Measurements from ENCODE around the gene FDPS. TPM values are rescaled to one million over a fixed set of nuclear protein-coding genes. Genes with fewer than 3 reads are reported as not detected.

Gene FDPS
- total RNA-seq, 1 experiment from 2014 or later = 269 TPM

DNA sequence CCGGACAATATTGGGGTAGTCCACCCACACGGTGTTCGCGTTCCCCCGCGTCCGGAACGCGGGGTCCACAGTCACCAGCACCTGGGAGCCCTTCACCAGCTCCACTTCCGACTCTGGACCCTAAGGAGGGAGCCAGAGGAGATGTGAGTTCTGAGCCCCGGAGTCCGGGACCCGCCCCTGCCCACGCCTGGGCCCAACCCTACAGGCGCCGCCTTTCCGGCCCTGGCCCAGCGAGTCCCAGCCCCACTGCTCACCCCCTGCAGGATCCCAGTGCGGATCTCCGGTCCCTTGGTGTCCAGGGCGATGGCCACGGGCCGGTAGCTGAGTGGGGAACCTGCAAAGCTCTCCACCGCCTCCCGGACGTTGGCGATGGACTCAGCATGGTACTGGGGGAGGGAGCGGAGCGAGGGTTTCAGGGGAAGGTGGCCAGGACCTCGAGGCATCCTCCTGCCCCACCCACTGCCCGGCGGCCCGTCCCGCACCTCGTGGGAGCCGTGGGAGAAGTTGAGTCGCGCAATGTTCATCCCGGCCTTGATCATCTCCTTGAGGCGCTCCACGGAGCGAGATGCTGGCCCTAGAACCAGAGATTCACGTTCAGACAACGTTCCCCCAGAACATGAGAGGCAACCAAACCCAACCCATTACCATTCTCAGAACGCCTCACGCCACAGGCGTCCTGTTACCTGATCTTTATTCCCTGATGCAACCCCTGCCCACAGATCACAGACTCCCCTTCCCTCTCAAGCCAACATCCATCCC, 13.3 kb upstream of the FDPS start:
- Histone ChIP-seq H3K79me2 (ENCODE audit: insufficient read depth, low read length) (no peaks in the 10 kb centered on the region), H3K9me2 (ENCODE audit: insufficient read depth) (no peaks in the 10 kb centered on the region), H2AFZ (ENCODE audit: low read depth, low read length, poor library complexity, severe bottlenecking) (no peak overlapping the region), H3K4me2 (ENCODE audit: low read length) (no peak overlapping the region), H3K4me1 (ENCODE audit: control insufficient read depth in 1 of 2, insufficient read depth in 2 of 2, low read length in 2 of 2) (no peaks in the 10 kb centered on the region; a peak in 1 of 4 replicates), H3K9ac (ENCODE audit: low read length) (no peak overlapping the region), H3K36me3 (ENCODE audit: control insufficient read depth in 1 of 2, insufficient read depth in 2 of 2, low read length in 2 of 2) (no peaks in the 10 kb centered on the region), H3K27me3 (ENCODE audit: insufficient read depth, low read length) (no peaks in the 10 kb centered on the region), H4K20me1 (ENCODE audit: insufficient read depth) (no peaks in the 10 kb centered on the region), H3K4me3 (replicated peaks in 1 of 2; ENCODE audit: low read depth in 1 of 2, low read length in 2 of 2) (no peak overlapping the region), H3K9me3 (ENCODE audit: control insufficient read depth in 1 of 2, insufficient read depth in 1 of 2, low read depth in 1 of 2, low read length in 2 of 2) (no peaks in the 10 kb centered on the region), H3K27ac (ENCODE audit: low read depth, low read length) (no peak overlapping the region)
- DNase-seq (ENCODE audit: low read depth, low spot score) (no peak), ATAC-seq (no peak)
- TF ChIP-seq TCF7L2 (IDR thresholded peaks at IDR 0.05; ENCODE audit: borderline replicate concordance, extremely low read depth, insufficient read depth, insufficient read length) (no peak), ATF3 (IDR thresholded peaks at IDR 0.05) (no peak), SP1 (IDR thresholded peaks at IDR 0.05; ENCODE audit: low read depth) (no peak), POLR2A (IDR thresholded peaks at IDR 0.05; ENCODE audit: borderline replicate concordance, extremely low read depth, insufficient read depth, insufficient read length) (no peak), CTCF (IDR thresholded peaks at IDR 0.05 in 2 of 3, conservative IDR thresholded peaks at IDR 0.05 in 1 of 3; ENCODE audit: borderline replicate concordance in 1 of 3, insufficient read depth in 1 of 3, low read depth in 2 of 3, low read length in 2 of 3) (no peak), EZH2 (IDR thresholded peaks at IDR 0.05) (no peak)
- intact Hi-C loops (cut with micrococcal nuclease) = no loop called here
- no TSS peak for BruUV-seq (replicated peaks)
- RAD21 ChIA-PET (ENCODE audit: low non-redundant PET in 1 of 2, low total read pairs in 2 of 2, uncharacterized antibody in 2 of 2, unreplicated experiment in 2 of 2) = no interaction called here
- POLR2A ChIA-PET = no interaction called here
- CTCF ChIA-PET = no interaction called here

GRCh38 chr1:155295942-155296267, 12.8 kb upstream of the FDPS start:
- RAD21 ChIA-PET (ENCODE audit: low non-redundant PET in 1 of 2, low total read pairs in 2 of 2, uncharacterized antibody in 2 of 2, unreplicated experiment in 2 of 2) = no interaction called here
- Histone ChIP-seq H3K27ac (ENCODE audit: low read depth, low read length) (no peak overlapping the region), H3K27me3 (ENCODE audit: insufficient read depth, low read length) (no peaks in the 10 kb centered on the region), H3K9me3 (ENCODE audit: control insufficient read depth in 1 of 2, insufficient read depth in 1 of 2, low read depth in 1 of 2, low read length in 2 of 2) (no peaks in the 10 kb centered on the region), H3K79me2 (ENCODE audit: insufficient read depth, low read length) (no peaks in the 10 kb centered on the region), H3K4me1 (ENCODE audit: control insufficient read depth in 1 of 2, insufficient read depth in 2 of 2, low read length in 2 of 2) (no peaks in the 10 kb centered on the region; a peak in 1 of 4 replicates), H3K36me3 (ENCODE audit: control insufficient read depth in 1 of 2, insufficient read depth in 2 of 2, low read length in 2 of 2) (no peaks in the 10 kb centered on the region), H3K9ac (ENCODE audit: low read length) (no peak overlapping the region), H3K9me2 (ENCODE audit: insufficient read depth) (no peaks in the 10 kb centered on the region), H3K4me2 (ENCODE audit: low read length) (no peak overlapping the region), H2AFZ (ENCODE audit: low read depth, low read length, poor library complexity, severe bottlenecking) (no peak overlapping the region), H4K20me1 (ENCODE audit: insufficient read depth) (no peaks in the 10 kb centered on the region), H3K4me3 (replicated peaks in 1 of 2; ENCODE audit: low read depth in 1 of 2, low read length in 2 of 2) (no peak overlapping the region)
- TF ChIP-seq FOSL1 (IDR thresholded peaks at IDR 0.05; ENCODE audit: low read depth) = no peak
- CTCF ChIA-PET = no interaction called here
- ATAC-seq = no peak
- intact Hi-C loops (cut with micrococcal nuclease) = no loop called here
- no TSS peak for BruUV-seq (replicated peaks)
- POLR2A ChIA-PET = no interaction called here
- DNase-seq (ENCODE audit: low read depth, low spot score) = no peak
